GM19099 (cell line): ENCODE results near the gene CHRNB4.

Experiments
- POLR2A ChIP-seq: IDR thresholded peaks from 3 replicates; pipeline ENCODE4 v1.6.1; 2011; ENCODE audit warnings: low read depth; ENCODE audit not compliant: insufficient read length; ENCODE audit errors: extremely low read depth

CHRNB4 gene

DNA sequence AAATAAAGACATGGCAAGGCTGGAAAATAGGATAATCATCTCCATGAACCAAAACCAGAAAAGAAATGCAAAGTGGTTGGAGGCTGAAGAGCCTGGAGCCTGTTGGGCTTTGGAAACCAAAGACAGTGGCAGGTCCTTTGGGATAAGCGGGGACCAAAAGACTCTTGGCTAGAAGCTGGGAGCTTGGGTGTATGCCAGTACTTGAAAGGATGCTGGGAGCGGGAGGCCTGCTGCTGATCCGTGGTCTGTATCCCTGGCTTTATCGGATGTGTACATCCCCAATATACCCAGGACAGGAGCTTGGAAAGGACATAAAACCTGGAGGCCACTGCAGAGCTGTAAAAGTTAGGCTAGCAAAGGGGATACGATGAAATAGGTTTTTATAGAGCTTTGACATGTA, 1.3 kb upstream of the CHRNB4 start:
- no peak for TF ChIP-seq POLR2A

DNA sequence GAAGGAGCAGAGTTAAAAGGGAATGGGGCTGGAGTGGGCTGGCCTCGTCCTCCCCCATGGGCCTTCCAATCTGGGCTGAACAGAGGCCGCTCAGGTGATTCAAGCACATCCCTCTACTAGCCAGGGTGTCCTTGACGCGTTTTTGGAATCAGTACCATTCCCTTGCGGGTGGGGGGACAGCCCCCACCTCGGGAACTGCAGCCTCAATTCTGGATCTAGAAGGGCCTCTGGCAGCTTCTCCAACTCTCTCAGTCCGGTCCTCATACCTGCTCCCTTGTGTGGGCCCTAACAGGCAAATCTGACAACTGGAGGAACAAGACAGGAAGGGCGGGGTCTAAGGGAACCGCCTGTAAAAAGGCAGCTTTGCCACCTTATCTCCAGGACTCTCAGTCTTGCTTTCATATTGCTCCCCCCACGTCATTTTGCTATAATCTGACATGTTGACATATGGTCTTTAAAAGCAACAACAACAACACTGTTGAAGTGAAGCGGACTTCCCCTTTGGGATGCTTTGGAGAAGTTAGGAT, 802 bp upstream of the CHRNB4 start:
- TF ChIP-seq POLR2A = no peak

DNA sequence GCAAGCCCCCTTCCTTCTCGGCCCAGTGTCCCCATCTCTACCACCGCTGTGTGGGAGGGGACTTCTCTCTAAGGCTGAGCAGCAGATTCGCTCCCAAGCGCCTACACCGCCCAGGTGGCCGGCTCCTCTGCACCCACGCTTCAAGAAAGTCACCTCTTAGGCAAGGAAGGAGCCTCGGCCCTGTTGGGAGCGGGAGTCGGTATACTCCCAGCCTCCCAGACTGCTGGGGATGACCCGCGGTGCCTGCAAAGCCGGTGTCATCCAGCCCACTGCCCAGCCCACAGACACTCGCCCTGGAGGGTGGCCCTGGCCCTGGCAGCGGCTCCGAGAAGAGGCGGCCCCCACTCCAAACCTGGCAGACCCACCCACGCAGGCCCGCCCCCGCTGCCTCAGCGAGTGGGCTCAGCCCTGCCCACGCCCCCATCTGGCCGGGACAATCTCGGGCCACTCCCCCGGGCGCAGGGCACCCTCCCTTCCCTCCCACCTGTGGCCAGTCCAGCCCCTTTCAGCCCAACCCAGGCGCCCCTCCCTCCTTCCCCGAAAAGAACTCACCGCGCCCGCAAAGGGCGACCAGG, 396 bp downstream of the CHRNB4 start:
- TF ChIP-seq POLR2A = no peak

DNA sequence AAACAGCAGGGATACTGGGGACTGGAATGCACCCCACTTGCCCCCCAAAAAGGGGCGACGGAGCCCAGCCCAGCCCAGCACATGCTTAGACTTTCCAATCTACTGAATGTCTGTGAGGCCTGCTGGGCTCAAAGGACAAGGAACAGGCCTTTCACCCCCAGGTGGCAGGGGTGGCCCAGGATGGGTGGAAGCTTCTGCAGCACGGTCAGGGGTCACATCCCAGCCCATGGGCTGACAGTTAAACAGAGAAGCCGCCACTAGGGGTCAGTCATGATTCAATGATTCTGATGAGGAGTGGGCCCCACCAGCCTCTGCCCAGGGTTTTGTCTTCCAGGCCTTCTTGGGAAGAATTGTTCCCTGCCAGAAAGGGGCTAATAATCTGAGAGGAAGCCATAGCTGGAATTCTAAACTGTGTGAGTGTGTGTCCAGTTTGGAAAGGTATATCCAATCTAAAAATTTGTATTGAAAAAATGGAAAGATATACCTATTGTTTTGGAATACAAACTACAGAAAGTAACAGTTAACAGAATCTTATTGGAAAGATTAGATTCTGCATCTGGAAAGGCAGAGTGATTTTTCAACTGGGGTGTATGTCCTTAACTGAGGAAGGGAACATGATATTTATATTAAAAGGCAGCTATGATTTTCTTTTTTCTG, 2.2 kb downstream of the CHRNB4 start:
- no peak for TF ChIP-seq POLR2A

DNA sequence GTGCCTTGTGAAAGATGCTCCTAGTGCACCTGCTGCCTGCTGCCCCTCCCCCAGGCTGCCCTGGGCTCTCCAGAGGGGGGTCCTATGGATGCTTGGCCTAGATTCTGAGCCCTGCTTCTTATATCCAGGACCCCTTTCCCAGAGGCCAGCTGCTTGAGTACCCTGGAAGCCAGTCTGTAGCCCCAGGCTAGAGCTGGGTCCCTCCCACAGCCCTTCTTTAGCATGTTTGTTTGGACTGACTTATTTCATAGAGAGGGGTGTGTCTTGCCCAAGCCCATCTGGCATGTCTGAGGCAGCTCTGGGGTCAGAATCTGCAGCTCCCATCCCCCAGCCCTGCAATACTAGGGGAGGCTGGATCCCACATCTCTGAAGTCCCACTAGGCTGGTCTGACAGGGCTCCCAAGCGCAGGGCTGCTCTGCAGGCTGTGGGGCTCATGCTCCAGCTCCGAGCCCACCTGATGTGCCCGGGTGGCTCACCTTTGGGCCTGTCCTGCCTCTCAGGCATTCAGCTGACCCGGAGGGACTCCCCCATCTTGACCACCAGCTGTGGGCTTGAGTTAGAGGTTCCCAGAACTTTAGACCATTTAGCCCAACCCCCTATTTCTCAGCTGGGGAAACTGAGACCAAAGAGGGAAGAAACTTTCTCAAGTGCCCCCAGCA, 3.1 kb downstream of the CHRNB4 start:
- TF ChIP-seq POLR2A = no peak

DNA sequence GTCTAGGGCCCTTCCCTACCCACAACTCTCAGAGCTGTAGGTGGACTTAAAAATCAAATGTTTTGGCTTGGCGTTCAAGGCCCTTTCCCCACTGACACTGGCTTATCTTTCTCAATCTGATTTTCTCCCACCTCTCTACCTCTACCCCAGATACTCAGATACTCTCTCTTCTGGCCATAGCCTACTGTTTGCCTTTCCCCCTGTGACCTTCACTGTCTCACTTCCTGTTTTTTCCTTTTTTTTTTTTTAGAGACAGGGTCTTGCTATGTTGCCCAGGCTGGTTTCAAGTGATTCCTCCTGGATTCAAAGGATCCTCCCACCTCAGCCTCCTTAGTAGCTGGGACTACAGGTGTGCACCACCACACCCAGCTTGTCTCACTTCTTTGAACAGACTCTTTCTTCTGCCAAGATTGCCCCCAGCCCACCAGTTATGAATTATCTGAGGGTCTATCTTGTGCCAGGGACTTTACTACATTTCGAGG, 4.6 kb downstream of the CHRNB4 start:
- no peak for TF ChIP-seq POLR2A

DNA sequence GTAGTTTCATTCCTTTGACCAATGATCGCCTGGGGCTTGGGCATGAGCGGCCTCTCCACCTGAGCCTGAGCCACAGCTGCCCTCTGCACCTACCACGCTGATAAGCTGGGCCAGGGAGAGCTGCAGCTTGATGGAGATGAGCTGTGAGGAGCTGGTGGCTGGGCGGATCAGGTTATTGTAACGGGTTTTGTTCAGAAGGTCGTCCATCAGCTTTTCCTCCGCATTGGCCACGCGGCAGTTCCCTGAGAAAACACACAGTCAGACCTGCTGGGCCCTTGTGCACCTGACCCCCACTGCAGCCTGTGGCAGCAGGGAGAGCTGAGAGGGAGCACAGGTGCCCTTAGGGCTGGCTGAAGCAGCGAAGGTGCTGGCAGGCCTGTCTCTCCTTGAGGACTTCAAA, 5.7 kb downstream of the CHRNB4 start:
- TF ChIP-seq POLR2A = no peak

DNA sequence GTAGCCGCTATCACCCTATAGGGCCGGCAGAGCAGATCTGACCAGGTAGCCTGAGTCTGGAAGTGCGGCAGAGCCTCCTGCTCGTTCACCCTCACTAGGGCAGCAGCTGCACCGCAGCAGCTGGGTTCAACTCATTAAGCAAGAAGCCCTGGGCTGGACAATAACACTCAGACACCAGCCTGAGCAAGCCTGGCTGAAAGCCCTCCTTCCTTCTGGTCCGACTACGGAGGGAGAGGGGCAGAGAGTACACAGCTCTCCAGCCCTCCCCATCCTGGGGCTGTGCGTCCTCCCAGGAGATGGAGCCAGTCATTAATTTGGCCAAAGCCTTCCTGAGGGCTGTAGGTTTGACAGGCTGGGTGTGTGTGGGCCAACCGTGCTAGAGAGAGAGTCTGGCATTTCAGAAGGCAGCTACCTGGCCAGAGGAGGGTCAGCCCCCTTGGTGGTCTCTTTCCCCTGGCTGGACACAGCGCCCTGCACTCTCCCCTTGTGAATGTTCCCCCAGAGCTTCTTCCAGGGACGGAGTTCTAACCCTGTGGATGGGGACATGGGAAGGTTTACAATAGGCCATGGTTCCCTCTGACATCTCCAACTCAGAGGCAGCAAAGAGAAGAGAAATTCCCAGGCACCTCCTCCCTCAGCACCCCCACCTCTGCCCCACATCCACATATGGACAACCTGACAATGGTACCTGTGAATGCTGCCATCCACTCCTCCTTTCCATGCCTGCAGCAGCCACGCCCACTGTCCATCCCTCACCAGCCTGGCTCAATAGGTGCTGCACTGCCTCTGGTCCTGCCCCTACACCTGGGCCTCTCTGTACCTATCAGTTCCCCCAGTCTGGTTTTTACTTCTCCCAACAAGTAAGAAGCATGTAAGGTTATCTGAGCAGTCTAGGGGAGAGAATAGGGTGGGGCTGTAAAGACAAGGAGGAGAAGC, 6.5 kb downstream of the CHRNB4 start:
- TF ChIP-seq POLR2A = no peak

DNA sequence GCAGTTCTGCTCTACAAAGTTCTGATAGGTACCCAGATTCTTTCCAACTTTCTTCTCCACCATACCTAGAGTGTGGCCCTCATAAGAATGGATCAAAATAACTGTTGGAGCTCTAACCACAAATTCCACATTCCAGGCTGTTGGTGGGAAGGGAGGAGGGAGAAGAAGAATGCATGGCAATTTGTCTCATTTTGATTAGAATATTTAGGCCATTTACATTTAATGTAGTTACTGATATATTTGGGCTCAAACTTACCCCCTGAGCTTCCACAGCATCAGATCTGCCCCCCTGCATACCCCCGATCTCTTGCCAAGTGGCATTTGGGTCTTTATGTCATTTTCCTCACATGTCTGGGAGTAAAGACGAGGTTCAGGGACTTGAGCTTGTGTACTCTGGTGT, 7.7 kb downstream of the CHRNB4 start:
- no peak for TF ChIP-seq POLR2A

DNA sequence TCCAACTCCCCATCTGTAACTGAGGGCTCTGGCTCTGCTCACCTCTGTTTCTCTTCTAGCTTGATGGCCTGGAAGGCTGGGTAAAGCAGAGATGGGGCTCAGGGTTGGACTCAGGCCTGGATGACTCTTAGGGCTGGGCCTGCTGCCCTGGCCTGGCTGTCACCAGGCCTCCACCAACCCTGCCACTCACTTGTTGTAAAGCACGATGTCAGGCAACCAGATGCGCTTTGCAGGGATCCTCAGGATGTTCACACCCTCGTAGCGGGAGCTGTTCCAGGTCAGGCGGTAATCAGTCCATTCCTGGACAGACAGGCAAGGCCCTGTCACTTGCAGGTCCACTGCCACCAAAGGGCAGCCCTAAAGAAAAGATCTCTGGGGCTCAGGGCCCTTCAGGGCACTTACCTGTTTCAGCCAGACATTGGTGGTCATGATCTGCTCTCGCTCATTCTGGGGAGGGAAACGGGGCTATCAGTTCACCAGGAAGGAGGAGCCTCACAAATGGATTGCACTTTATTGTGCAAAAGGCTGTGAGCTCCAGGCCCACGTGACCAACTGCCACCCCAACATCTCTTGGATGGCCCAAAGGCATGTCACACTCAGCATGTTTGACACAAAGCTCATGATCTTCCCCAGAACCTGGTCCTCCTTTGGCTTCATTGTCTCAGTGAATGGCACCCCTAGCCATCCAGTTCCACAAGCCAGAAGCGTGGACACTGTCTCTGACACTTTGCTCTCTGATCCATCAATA, 9.9 kb downstream of the CHRNB4 start:
- no peak for TF ChIP-seq POLR2A

DNA sequence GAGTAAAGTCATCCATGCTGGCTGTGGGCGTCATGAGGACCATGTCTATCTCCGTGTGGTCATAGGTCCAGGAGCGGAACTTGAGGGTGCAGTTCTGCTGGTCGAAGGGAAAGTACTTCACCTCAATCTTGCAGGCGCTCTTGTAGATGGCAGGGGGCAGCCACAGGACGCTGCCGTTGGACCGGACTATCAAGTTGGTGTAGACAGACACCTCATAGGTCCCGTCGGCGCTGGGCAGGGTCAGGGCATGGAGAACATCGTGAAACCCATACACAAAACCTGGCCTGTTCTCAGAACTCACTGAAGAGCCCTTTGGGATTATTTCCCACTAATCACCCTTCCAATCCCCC, 11.3 kb downstream of the CHRNB4 start:
- no peak for TF ChIP-seq POLR2A

DNA sequence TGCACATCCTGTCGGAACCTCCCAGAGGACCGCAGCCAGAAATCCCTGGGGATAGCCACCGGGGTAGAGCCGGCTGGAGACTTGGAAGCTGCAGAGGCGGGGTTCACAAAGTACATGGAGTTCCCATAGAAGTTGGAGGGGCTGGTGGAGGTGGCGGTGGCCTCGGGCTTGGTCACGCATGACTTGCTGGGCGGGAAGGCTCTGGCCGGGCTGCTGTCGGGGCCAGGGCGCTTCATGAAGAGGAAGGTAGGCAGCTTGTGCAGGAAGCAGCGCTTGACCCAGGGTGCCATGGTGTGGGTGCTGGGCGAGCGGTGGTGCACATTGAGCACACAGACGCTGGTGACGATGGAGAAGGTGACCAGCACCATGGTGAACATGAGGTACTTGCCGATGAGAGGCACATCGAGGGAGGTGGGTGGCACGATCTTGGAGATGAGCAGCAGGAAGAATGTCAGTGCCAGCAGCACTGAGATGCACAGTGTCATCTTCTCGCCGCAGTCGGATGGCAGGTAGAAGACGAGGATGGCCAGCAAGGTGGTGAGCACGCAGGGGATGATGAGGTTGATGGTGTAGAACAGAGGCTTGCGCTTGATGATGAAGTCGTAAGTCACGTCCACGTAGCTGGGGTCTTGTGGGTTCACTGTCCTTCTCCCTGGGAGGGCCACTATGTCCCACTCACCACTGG, 11.8 kb downstream of the CHRNB4 start:
- no peak for TF ChIP-seq POLR2A

DNA sequence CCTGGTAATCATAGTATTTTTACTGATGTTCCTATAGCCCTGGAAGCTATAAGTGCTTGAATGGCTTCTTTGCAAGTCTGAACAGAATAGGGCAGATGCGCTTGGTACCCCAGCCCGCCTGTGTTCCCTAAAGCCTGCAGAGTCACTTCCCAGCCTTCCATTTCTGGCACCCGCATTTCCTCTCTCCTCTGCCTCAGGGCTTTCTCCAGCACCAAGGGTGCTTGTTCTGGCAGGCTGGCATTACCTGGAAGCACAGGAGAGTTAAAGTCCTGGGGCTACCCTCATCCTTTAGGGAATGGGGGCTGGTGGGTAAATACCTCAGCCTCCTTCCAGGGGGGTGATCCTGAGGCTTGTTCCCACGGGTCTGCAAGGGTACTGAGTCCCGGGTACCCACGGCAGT, 12.8 kb downstream of the CHRNB4 start:
- no peak for TF ChIP-seq POLR2A

DNA sequence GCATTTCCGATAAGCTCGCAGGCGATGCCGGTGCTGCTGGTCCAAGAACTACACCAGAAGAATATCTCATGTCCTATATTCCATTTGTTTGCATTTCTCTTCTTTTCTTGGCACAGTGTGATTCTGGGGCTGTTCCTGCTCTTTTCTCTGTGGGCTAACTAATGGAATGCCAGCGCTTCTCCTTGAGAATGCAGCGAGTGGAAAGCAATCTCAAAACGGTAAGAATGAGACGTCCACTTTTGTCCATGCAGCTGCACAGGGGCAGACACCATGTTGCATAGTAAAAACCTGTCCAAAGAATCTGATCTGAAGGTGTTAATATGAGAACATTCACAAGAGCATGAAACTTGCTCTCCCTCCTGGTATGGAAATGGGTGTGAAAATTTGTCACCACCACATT, 13.7 kb downstream of the CHRNB4 start:
- TF ChIP-seq POLR2A = no peak
